Breast epithelium (tissue), 4 donors: Measurements from ENCODE around the gene PTPRH. TPM values are rescaled to one million over a fixed set of nuclear protein-coding genes. Genes with fewer than 3 reads are reported as not detected.
A peak's percentile ranks its signal among the peaks of the same experiment; 100 is the strongest.

Source experiments
- DNase-seq, 2 donors: peaks; one replicate each; pipeline ENCODE4 v3.0.0-alpha.2; 2019; ENCODE audit warnings: low spot score in 2 of 2
- H3K27ac ChIP-seq, 2 donors: fragments of 200-600 bp; sonication (generic) in 1 of 2; one replicate each; pipeline ENCODE4 v1.5.1; 2016 to 2019; ENCODE audit warnings: mild to moderate bottlenecking in 1 of 2
- H3K27me3 ChIP-seq, 2 donors: fragments of 200-600 bp; sonication (generic) in 1 of 2; one replicate each; pipeline versions ENCODE4 v1.5.1 to v1.6.0; 2017 to 2019; ENCODE audit warnings: control low read depth in 1 of 2, mild to moderate bottlenecking in 1 of 2
- H3K36me3 ChIP-seq: fragments of 200-600 bp; one replicate; pipeline ENCODE4 v1.5.1; 2019
- H3K4me1 ChIP-seq, 2 donors: fragments of 200-600 bp; sonication (generic); one replicate each; pipeline ENCODE4 v1.5.1; 2016 to 2019; ENCODE audit warnings: control low read depth in 1 of 2
- H3K4me3 ChIP-seq, 3 donors: fragments of 200-600 bp; sonication (generic); 1 replicate in 2 of 3; 2 replicates in 1 of 3; pipeline ENCODE4 v1.5.1; 2016 to 2019; ENCODE audit warnings: mild to moderate bottlenecking in 3 of 3, moderate library complexity in 2 of 3
- H3K9me3 ChIP-seq, 2 donors: fragments of 200-600 bp; sonication (generic) in 1 of 2; one replicate each; pipeline ENCODE4 v1.5.1; 2016 to 2019; ENCODE audit warnings: control low read depth in 1 of 2
- POLR2A ChIP-seq: fragments of 450-650 bp; IDR thresholded peaks from one replicate; pipeline ENCODE4 v1.6.1; 2016; ENCODE audit warnings: antibody characterized with exemption, mild to moderate bottlenecking, moderate library complexity
- POLR2AphosphoS5 ChIP-seq, 3 donors: sonication (generic); formaldehyde crosslinking; IDR thresholded peaks; one replicate each; pipeline ENCODE4 v1.6.1; 2017; ENCODE audit warnings: antibody characterized with exemption in 3 of 3
- intact Hi-C: fragments of 100-400 bp; cut with DNase I; formaldehyde crosslinking; loops from one replicate; pipeline ENCODE4 v1.15.1; 2023; ENCODE audit warnings: low total_unique reads
- total RNA-seq, 3 donors: library from RNA; depleted of rRNA; stranded (reverse); fragments of >200 nt; gene quantifications; one replicate each; pipeline ENCODE4 v1.1.0, GENCODE V29; 2016
- TF ChIP-seq, protein P1 (sequence below), 3 donors: fragments of 450-650 bp; IDR thresholded peaks; one replicate each; pipeline ENCODE4 v1.5.1; 2016 to 2017; ENCODE audit warnings: antibody characterized with exemption in 3 of 3, mild to moderate bottlenecking in 3 of 3, moderate library complexity in 3 of 3

The PTPRH gene
- total RNA-seq, 3 donors from 2014 or later, result 0.73 to 10.2 (median 2.1) TPM

DNA sequence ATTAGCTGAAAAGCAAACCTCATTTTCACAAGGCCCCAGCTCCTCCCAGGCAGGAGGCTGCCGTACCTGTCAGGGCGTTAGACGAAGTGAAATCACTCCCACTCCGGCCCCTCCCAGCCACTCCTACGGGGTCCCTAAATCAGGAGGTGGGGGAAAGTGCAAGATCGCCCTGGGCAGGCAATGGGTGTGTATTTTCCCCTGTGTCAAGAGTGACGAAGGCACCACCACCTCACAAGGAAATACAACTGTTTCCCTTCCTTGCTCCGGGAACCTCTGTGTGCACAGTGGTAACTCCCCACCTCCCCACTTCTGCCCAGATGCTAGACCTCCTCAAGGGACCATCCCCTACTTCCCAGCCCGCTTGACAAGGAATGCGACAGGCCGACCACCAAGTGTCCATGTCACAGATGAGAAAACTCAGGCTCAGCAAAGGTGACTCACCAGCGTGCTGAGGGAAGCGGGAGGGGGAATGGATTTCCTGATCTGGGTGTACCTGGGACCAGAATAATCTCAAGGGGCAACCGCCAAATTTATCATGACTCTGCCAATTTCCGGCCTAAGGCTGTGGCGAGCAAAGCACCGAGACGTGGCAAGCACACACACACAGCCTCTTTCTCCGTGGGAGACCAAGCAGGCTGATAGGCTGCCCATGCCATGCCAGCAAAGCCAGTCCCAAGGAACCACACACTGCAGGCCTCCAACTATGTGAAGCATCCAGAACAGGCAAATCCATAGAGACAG lies 42.2 kb upstream of the PTPRH start:
- peaks cover 0 to 18% of the 10 kb centered on the region in 2 donors for H3K4me1 ChIP-seq

DNA sequence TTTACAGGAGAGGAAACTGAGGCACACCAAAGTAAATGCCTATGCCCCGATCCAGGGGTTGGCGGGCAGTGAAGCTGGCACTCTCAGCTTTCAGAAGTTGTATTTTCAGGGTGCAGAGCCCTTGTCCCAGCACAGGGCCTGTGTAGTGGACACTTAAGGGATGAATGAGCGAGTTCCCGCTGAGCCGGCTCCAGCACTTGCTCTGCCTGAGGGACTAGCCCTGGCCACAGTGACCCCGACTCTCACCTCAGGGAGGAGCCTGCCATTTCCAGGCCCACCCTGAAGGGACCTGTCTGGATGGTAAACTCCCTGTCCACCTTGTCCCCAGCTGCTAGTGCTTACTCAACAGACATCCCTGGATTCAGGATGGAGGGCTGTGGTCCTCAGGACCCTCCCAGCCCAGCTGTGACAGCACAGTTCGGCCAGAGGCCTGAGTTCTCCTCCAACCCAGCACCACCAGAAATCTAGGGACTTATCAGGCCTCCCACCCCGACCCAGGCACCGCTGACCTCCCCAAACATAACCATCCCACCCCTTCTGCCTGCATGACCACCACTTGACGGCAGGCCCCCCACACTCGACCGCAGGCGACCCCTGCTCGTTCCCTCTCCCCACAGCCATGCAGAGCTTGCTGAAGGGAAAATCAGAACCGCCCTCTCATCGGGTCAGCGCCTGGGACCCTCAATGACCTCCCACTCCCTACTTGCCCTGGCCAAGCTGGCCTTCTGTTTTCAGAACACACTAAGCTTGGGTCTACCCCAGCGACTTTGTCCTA lies 41.1 kb upstream of the PTPRH start:
- H3K36me3 ChIP-seq, result no peaks in the 10 kb centered on the region
- no peaks in the 10 kb centered on the region for H3K9me3 ChIP-seq
- no peak for DNase-seq
- no peak overlapping the region for H3K4me3 ChIP-seq
- H3K27me3 ChIP-seq, result no peaks in the 10 kb centered on the region
- H3K27ac ChIP-seq, result peak overlapping the region in 1 of 2 donors; percentile 5
- TF ChIP-seq, protein P1, sequence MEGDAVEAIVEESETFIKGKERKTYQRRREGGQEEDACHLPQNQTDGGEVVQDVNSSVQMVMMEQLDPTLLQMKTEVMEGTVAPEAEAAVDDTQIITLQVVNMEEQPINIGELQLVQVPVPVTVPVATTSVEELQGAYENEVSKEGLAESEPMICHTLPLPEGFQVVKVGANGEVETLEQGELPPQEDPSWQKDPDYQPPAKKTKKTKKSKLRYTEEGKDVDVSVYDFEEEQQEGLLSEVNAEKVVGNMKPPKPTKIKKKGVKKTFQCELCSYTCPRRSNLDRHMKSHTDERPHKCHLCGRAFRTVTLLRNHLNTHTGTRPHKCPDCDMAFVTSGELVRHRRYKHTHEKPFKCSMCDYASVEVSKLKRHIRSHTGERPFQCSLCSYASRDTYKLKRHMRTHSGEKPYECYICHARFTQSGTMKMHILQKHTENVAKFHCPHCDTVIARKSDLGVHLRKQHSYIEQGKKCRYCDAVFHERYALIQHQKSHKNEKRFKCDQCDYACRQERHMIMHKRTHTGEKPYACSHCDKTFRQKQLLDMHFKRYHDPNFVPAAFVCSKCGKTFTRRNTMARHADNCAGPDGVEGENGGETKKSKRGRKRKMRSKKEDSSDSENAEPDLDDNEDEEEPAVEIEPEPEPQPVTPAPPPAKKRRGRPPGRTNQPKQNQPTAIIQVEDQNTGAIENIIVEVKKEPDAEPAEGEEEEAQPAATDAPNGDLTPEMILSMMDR (IDR thresholded peaks at IDR 0.05), result no peak
- TF ChIP-seq POLR2A, result no peak
- TF ChIP-seq POLR2AphosphoS5 (IDR thresholded peaks at IDR 0.05), result no peak
- intact Hi-C loops, result no loop called here
- peaks cover 0 to 14% of the 10 kb centered on the region in 2 donors for H3K4me1 ChIP-seq

More for the DNA sequence above, 42.2 kb upstream of the PTPRH start:
- DNase-seq, result no peak
- Histone ChIP-seq H3K27ac (peak overlapping the region in 1 of 2 donors; percentile 12), H3K9me3 (no peaks in the 10 kb centered on the region), H3K36me3 (no peaks in the 10 kb centered on the region), H3K27me3 (no peaks in the 10 kb centered on the region), H3K4me3 (no peak overlapping the region)
- TF ChIP-seq POLR2AphosphoS5 (IDR thresholded peaks at IDR 0.05) (no peak), POLR2A (no peak)
- intact Hi-C loops, result no loop called here

DNA sequence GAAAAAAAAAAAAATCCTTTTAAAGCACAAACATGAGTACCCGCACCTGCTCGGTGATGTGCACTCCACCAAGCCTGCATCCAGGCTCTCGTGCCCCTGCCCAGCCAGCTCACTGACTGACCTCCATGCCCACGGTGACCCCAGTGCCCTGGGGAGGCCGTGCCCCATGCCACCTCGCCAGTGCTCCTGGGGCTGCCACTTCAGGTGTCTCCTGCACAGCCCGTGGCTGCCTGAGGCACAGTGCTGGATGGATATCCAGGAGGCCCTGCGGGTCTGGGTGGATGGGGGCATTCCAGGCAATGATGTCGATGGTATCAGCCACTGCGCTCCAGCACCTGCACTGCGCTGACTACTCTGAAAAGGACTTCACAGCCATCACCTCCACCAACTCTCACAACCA lies 40.5 kb upstream of the PTPRH start:
- Histone ChIP-seq H3K9me3 (no peaks in the 10 kb centered on the region), H3K27ac (no peak overlapping the region), H3K4me3 (no peak overlapping the region), H3K36me3 (peaks cover 2% of the 10 kb centered on the region), H3K27me3 (no peaks in the 10 kb centered on the region), H3K4me1 (peaks cover 0 to 9% of the 10 kb centered on the region in 2 donors)
- TF ChIP-seq, protein P1 (IDR thresholded peaks at IDR 0.05), result no peak
- TF ChIP-seq POLR2A (no peak), POLR2AphosphoS5 (IDR thresholded peaks at IDR 0.05) (no peak)
- intact Hi-C loops, result no loop called here
- no peak for DNase-seq

DNA sequence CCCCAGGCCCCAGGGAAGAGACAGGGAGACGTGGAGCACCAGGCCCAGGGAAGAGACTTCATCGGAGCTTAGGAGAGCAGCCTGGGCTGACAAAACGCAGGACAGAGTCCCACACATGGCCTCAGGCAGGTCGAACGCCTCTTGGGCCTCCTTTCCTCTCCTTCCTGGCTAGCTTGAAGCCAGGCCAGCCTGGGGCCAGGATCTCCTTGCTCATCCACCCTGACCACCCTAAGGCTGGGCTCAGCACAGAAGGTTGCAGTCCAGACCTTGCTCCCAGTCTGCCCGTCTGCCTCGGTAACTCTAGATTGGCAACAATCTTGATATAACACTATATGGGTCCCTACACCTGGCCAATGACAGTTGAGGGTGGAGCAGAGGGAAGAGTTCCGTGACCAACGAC lies 39.4 kb upstream of the PTPRH start:
- no peak for TF ChIP-seq POLR2AphosphoS5 (IDR thresholded peaks at IDR 0.05)
- TF ChIP-seq, protein P1 (IDR thresholded peaks at IDR 0.05), result no peak
- TF ChIP-seq POLR2A, result no peak
- DNase-seq, result no peak
- no peaks in the 10 kb centered on the region for H3K27me3 ChIP-seq
- H3K9me3 ChIP-seq, result no peaks in the 10 kb centered on the region
- peaks cover 8% of the 10 kb centered on the region for H3K36me3 ChIP-seq
- intact Hi-C loops, result no loop called here
- H3K4me3 ChIP-seq, result no peak overlapping the region
- H3K27ac ChIP-seq, result peak overlapping the region; percentile 19 to 58
- H3K4me1 ChIP-seq, result peaks cover 0 to 9% of the 10 kb centered on the region in 2 donors

DNA sequence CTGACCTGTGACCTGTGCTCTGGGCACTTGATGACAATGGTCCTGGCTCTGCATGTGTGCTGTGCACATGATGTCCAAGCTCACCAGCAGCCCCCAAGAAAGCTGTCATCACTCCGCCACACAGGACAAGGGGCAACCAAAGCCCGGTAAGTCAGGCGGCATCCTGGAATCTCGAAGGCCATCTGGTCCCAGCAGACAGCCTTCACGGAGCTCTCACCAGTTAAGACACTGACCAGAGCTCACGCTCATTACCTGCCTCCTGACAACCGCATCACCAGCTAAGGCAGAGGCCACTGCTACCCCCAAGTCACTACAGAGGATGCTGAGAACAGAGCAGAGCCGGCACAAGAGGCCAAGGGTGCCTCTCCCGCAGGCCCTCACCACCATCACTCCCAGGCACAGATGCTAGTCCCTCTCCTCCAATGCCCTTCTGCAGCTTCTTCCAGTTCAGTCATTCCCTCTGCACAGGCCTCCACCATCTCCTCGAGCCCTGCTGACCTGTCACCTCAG lies 38.9 kb upstream of the PTPRH start:
- H3K27ac ChIP-seq, result peak overlapping the region; percentile 58
- H3K9me3 ChIP-seq, result no peaks in the 10 kb centered on the region
- no peaks in the 10 kb centered on the region for H3K27me3 ChIP-seq
- H3K4me3 ChIP-seq, result peak overlapping the region in 1 of 3 donors; percentile 11
- H3K4me1 ChIP-seq, result peaks cover 0 to 9% of the 10 kb centered on the region in 2 donors
- no peak for TF ChIP-seq POLR2AphosphoS5 (IDR thresholded peaks at IDR 0.05)
- TF ChIP-seq POLR2A, result no peak
- TF ChIP-seq, protein P1 (IDR thresholded peaks at IDR 0.05), result no peak
- H3K36me3 ChIP-seq, result peaks cover 8% of the 10 kb centered on the region
- intact Hi-C loops, result no loop called here
- no peak for DNase-seq
